Right lobe of liver (tissue), 4 donors: ENCODE results near the gene TANK.

Source experiments
- CTCF ChIP-seq, 4 donors: fragments of 200-600 bp in 3 of 4; fragments of 450-650 bp in 1 of 4; IDR thresholded peaks; one replicate each; pipeline versions ENCODE4 v1.5.1 to v1.8.0; 2016 to 2022; ENCODE audit warnings: antibody characterized with exemption in 4 of 4, mild to moderate bottlenecking in 2 of 4
- POLR2A ChIP-seq: fragments of 450-650 bp; IDR thresholded peaks from one replicate; pipeline ENCODE4 v1.6.1; 2017; ENCODE audit warnings: antibody characterized with exemption, mild to moderate bottlenecking
- donor health status: DM: no; HTN: no; CAD: no.
- donor health status: DM: no; HTN: no; CAD: no.
- donor health status: DM: no; HTN: yes; CAD: no.

DNA sequence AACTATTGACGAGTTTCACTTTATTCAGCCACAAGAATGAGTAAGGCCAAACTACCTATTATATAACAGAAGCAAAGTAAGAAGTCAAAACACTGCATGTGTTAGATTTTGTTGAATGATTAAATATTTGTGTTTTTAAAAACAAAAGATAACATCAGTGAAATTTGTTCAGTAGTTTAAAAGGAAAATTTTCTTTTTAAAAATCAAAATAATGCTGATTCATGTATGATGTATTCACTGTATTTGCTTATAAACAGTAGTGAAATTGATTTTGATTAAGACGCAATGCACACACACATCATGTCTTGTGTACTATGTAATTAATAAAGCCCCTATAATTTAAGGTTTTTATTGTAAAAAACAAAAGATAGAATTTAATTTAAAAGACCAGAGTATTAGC is 74.4 kb downstream of the TANK start:
- no peak for TF ChIP-seq CTCF (IDR thresholded peaks at IDR 0.05)
- no peak for TF ChIP-seq POLR2A
